Cardiac muscle cell (in vitro differentiated cells and primary cell): ENCODE measurements around the gene HSD17B3. TPM values are rescaled to one million over a fixed set of nuclear protein-coding genes. Genes with fewer than 3 reads are reported as not detected.

ENCODE experiments used
- DNase-seq, 2 donors: peaks; one replicate each; pipeline versions ENCODE4 v3.0.0 to v3.0.0-alpha.2; 2010 to 2017; ENCODE audit warnings: low read depth in 1 of 2, low spot score in 1 of 2
- H3K27ac ChIP-seq: fragments of 200-600 bp; sonication (generic); 2 replicates; pipeline ENCODE4 v1.5.1; 2016
- H3K27me3 ChIP-seq: fragments of 200-600 bp; sonication (generic); 2 replicates; pipeline ENCODE4 v1.6.0; 2016; ENCODE audit warnings: control low read depth
- H3K36me3 ChIP-seq: fragments of 200-600 bp; sonication (generic); 2 replicates; pipeline ENCODE4 v1.5.1; 2016; ENCODE audit warnings: control low read depth
- H3K4me1 ChIP-seq: fragments of 200-600 bp; sonication (generic); 2 replicates; pipeline ENCODE4 v1.8.1; 2017; ENCODE audit warnings: low read depth, mild to moderate bottlenecking, mixed run types
- H3K4me3 ChIP-seq: fragments of 200-600 bp; sonication (generic); 2 replicates; pipeline ENCODE4 v1.5.1; 2016; ENCODE audit warnings: mild to moderate bottlenecking
- H3K9me3 ChIP-seq: fragments of 200-600 bp; sonication (generic); 2 replicates; pipeline ENCODE4 v1.5.1; 2017; ENCODE audit warnings: low read depth, mild to moderate bottlenecking, control low read depth
- polyA plus RNA-seq: library from polyadenylated mRNA; unstranded; fragments of >200 nt; fragmentation: Nextera tagmentation; extraction: Ambion mirVana; gene quantifications from 2 replicates; pipeline ENCODE4 v1.2.1, GENCODE V29; 2016
- total RNA-seq: library from RNA; depleted of rRNA; stranded (reverse); fragments of >200 nt; gene quantifications from 2 replicates; pipeline ENCODE4 v1.2.3, GENCODE V29; 2016
- TF ChIP-seq, protein P1 (sequence below): IDR thresholded peaks from 2 replicates; pipeline ENCODE4 v1.5.1; 2012; ENCODE audit warnings: low read depth, mild to moderate bottlenecking, low read length

The HSD17B3 gene
- total and polyA plus RNA-seq, 2 experiments from 2014 or later, result 0.63 to 1.3 TPM

DNA sequence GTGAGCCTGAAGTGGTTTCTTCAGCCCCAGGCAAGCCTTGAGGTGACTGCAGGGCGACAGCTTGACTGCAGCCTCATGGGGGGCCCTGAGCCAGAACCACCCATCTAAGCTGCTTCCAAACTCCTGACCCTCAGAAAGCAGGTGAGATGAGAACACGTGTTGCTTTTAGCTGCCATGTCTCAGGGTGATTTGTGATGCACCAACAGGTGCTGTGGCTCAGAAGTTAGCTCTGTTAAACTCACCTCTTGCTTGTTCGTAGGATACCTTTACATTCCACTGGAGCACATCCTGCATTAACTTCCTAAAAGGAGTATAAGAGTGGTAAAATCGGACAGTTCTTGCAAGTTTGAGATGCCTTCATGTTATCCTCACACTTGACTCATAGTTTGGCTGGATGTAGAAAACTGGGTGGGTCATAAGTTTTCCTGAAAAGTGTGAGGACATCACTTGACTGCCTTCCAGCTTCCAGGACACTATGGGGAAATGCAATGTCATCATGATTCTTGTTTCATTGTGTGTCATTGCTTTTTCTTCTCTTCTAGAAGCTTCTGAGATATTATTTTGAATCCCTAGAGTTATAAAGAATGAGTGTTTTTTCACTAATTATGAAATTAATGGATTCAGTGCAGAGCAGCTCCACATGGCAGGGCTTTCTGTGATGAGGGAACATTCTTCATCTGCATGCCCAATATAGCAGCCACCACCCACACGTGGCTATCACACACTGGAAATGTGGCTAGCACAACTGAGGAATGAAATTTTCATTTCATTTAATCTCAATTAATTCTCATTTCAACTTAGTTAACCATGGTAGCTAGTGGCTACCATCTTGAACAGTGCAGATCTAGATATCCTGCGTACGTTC lies 92.3 kb downstream of the HSD17B3 start:
- no peaks in the 10 kb centered on the region for H3K4me1 ChIP-seq
- no peak overlapping the region for H3K27ac ChIP-seq
- TF ChIP-seq, protein P1, sequence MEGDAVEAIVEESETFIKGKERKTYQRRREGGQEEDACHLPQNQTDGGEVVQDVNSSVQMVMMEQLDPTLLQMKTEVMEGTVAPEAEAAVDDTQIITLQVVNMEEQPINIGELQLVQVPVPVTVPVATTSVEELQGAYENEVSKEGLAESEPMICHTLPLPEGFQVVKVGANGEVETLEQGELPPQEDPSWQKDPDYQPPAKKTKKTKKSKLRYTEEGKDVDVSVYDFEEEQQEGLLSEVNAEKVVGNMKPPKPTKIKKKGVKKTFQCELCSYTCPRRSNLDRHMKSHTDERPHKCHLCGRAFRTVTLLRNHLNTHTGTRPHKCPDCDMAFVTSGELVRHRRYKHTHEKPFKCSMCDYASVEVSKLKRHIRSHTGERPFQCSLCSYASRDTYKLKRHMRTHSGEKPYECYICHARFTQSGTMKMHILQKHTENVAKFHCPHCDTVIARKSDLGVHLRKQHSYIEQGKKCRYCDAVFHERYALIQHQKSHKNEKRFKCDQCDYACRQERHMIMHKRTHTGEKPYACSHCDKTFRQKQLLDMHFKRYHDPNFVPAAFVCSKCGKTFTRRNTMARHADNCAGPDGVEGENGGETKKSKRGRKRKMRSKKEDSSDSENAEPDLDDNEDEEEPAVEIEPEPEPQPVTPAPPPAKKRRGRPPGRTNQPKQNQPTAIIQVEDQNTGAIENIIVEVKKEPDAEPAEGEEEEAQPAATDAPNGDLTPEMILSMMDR, result no peak
- H3K36me3 ChIP-seq, result no peaks in the 10 kb centered on the region
- H3K4me3 ChIP-seq, result no peak overlapping the region
- no peaks in the 10 kb centered on the region for H3K27me3 ChIP-seq
- no peaks in the 10 kb centered on the region for H3K9me3 ChIP-seq
- DNase-seq, result peak in 1 of 2 donors; percentile 75

DNA sequence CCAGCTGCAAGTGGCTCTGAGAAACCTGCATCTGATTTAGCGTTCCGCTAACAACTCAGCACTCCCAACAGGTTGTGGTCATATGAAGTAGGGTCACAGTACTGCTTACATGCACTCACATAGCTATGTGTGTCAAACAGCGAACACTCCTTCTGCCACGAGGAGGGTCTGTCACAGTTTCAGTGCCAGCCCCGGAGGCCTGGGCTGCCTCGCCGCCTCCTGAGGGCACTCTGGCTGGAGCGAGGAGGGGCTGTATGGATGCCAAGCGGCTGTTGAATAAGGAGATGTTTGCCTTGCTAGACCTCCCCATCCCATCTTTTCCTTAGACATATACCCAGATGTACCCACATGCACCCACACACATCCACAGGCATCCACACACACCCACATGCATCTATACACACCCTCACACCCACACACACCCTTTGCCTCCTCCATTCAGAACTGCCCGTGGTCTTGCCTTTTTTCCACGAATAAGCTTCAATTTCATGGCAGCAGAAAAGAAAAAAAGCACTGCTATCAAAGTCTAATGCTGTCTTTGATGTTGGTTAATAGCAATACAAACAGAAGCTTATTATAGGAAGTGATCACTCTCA lies 95.7 kb downstream of the HSD17B3 start:
- Histone ChIP-seq H3K36me3 (no peaks in the 10 kb centered on the region), H3K4me3 (no peak overlapping the region), H3K4me1 (no peaks in the 10 kb centered on the region), H3K27me3 (no peaks in the 10 kb centered on the region), H3K27ac (no peak overlapping the region), H3K9me3 (no peaks in the 10 kb centered on the region)
- no peak for DNase-seq
- TF ChIP-seq, protein P1, result no peak

DNA sequence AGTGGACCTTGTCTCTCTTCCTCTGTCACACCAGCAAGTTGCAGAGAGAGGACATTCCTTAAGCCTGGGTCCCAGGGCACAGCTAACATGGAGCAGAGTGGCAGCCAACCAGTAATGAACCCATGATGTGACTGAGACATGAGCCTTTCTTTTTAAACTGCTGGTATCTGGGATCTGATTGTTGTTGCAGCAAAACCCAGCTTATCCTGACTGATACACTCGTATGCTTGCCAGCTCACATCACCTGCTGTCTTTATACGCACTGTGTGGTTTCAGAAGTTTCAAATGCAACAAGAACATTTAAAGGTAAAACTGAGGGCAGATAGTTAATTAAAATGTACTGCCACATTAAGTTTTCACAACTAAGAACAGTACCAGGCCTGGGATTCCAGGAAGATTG lies 97.1 kb downstream of the HSD17B3 start:
- Histone ChIP-seq H3K4me1 (no peaks in the 10 kb centered on the region), H3K36me3 (no peaks in the 10 kb centered on the region), H3K27ac (no peak overlapping the region), H3K9me3 (no peaks in the 10 kb centered on the region), H3K27me3 (no peaks in the 10 kb centered on the region), H3K4me3 (no peak overlapping the region)
- DNase-seq, result no peak
- TF ChIP-seq, protein P1, result no peak

DNA sequence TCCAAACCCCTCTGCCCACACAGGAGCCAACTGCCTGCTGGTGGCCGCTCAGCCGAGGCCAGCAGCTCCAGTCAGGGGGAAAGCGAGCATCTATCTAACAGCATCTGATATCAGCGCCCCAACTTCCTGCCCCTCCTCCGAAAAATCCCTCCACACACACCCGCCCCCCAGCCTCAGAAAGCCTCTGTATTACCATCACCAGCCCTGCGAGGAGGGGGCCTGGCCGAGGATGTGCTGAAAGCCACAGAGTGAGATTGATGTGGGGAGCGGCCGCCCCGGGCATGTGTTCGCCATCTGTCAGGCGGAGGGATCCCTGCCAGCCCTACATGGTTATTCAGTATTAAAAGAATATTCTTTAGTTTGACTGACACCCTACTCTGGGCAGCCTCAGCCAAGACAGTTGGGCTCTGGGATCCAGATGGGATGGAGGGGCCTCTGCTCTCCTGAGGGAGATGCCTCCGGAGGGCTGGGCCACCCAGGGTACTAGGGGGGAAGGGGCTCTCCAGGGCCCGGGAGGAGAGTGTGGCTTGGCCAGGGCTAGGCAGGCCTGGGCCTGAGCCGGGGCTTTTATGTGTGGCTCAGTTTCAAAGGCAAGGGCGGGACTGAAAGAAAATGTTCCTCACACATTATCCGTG lies 98.0 kb downstream of the HSD17B3 start:
- TF ChIP-seq, protein P1, result no peak

DNA sequence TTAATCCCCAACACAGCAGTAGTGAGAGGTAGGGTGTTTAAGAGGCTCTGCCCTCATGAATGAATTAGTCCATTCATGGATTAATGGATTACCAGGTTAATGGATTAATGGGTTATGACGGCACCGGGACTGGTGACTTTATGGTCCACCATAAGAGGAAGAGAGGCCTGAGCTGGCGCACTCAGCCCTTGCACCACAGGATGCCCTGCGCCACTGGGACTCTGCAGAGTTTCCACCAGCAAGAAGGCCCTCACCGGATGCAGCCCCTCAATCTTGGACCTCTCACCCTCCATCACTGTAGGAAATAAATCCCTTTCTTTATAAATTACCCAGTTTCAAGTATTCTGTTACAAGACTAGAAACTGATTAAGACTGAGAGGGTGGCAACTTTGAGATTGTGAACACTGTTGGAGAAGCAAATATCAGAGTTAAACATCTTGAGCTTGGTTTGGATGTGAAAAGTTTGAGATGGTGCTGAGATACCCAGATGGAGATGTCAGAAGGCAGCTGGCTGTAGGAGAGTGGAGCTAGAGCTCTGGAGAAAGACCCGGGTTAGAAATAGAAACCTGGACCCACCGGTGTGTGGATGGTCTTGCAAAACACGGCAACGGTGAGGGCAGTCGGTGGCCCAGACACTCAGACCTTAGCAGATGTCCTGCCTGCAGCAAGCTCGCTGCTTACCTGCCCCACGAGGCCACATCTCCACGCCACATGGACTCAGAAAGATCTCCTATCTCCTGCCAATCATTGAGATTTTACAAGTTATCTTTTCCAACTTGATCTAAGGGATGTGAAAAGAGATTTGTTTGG lies 98.8 kb downstream of the HSD17B3 start:
- H3K27me3 ChIP-seq, result no peaks in the 10 kb centered on the region
- no peaks in the 10 kb centered on the region for H3K9me3 ChIP-seq
- H3K27ac ChIP-seq, result no peak overlapping the region
- no peak for DNase-seq
- TF ChIP-seq, protein P1, result no peak
- no peaks in the 10 kb centered on the region for H3K36me3 ChIP-seq
- no peaks in the 10 kb centered on the region for H3K4me1 ChIP-seq
- H3K4me3 ChIP-seq, result no peak overlapping the region

More for the DNA sequence above, 98.0 kb downstream of the HSD17B3 start:
- H3K4me1 ChIP-seq, result no peaks in the 10 kb centered on the region
- H3K4me3 ChIP-seq, result no peak overlapping the region
- H3K27ac ChIP-seq, result no peak overlapping the region
- DNase-seq, result peak in 1 of 2 donors; percentile 13
- no peaks in the 10 kb centered on the region for H3K9me3 ChIP-seq
- H3K36me3 ChIP-seq, result no peaks in the 10 kb centered on the region
- no peaks in the 10 kb centered on the region for H3K27me3 ChIP-seq
